SK-N-SH treated with all-trans-retinoic acid at 6 μM for 48 hours (cell line): ENCODE measurements around the gene TUT7.

ENCODE experiments used
- ATAC-seq: fragments of 200-7000 bp; cut with Tn5 transposase; 3 replicates; pipeline ENCODE4 v1.9.1; 2020; ENCODE audit warnings: mild to moderate bottlenecking, moderate library complexity
- ARNTL ChIP-seq: fragments of 450-650 bp; formaldehyde crosslinking; IDR thresholded peaks from 2 replicates; pipeline ENCODE4 v1.5.0; 2020; ENCODE audit warnings: low read depth, mild to moderate bottlenecking, moderate library complexity, borderline replicate concordance
- BACH2 ChIP-seq: fragments of 250-450 bp; sonication (Bioruptor Pico); IDR thresholded peaks from 2 replicates; pipeline ENCODE4 v1.9.0; 2021; ENCODE audit warnings: mild to moderate bottlenecking, borderline replicate concordance
- ESRRG ChIP-seq: fragments of 250-450 bp; sonication (Bioruptor Pico); IDR thresholded peaks from 2 replicates; pipeline ENCODE4 v1.6.1; 2021; ENCODE audit warnings: mild to moderate bottlenecking
- GLIS3 ChIP-seq: fragments of 250-450 bp; sonication (Bioruptor Pico); IDR thresholded peaks from 2 replicates; pipeline ENCODE4 v1.5.0; 2020; ENCODE audit warnings: mild to moderate bottlenecking, moderate library complexity
- OSR1 ChIP-seq: fragments of 250-450 bp; sonication (Bioruptor Pico); IDR thresholded peaks from 2 replicates; pipeline ENCODE4 v1.8.0; 2022; ENCODE audit warnings: moderate library complexity, mild to moderate bottlenecking, inconsistent platforms
- PATZ1 ChIP-seq: fragments of 250-450 bp; sonication (Bioruptor Pico); IDR thresholded peaks from 2 replicates; pipeline ENCODE4 v1.8.0; 2020; ENCODE audit warnings: mild to moderate bottlenecking, moderate library complexity, borderline replicate concordance
- RARB ChIP-seq: fragments of 250-450 bp; sonication (Bioruptor Pico); IDR thresholded peaks from 2 replicates; pipeline ENCODE4 v1.8.0; 2021; ENCODE audit warnings: mild to moderate bottlenecking, moderate library complexity
- SNAI2 ChIP-seq: fragments of 250-450 bp; sonication (Bioruptor Pico); IDR thresholded peaks from 2 replicates; pipeline ENCODE4 v1.5.0; 2020; ENCODE audit warnings: mild to moderate bottlenecking, moderate library complexity
- TCF4 ChIP-seq: fragments of 250-450 bp; sonication (Bioruptor Pico); IDR thresholded peaks from 2 replicates; pipeline ENCODE4 v1.8.0; 2021; ENCODE audit warnings: mild to moderate bottlenecking, moderate library complexity, borderline replicate concordance
- TSHZ2 ChIP-seq: fragments of 250-450 bp; sonication (Bioruptor Pico); IDR thresholded peaks from 2 replicates; pipeline ENCODE4 v1.5.0; 2020; ENCODE audit warnings: mild to moderate bottlenecking, moderate library complexity
- ZNF565 ChIP-seq: fragments of 450-650 bp; formaldehyde crosslinking; conservative IDR thresholded peaks from 2 replicates; pipeline ENCODE4 v1.5.0; 2020; ENCODE audit warnings: low read depth, mild to moderate bottlenecking, moderate library complexity
- ZNF70 ChIP-seq: fragments of 450-650 bp; formaldehyde crosslinking; IDR thresholded peaks from 2 replicates; pipeline ENCODE4 v1.5.0; 2020; ENCODE audit warnings: mild to moderate bottlenecking, moderate library complexity
- ZNF8 ChIP-seq: fragments of 450-650 bp; formaldehyde crosslinking; IDR thresholded peaks from 2 replicates; pipeline ENCODE4 v1.5.0; 2020; ENCODE audit warnings: mild to moderate bottlenecking, moderate library complexity
- TF ChIP-seq, protein P1 (sequence below): fragments of 250-450 bp; sonication (Bioruptor Pico); IDR thresholded peaks from 2 replicates; pipeline ENCODE4 v1.5.1; 2020; ENCODE audit warnings: low read depth, mild to moderate bottlenecking, moderate library complexity
- TF ChIP-seq, protein P2 (sequence below): fragments of 250-450 bp; sonication (Bioruptor Pico); IDR thresholded peaks from 2 replicates; pipeline ENCODE4 v1.5.1; 2021; ENCODE audit warnings: mild to moderate bottlenecking, moderate library complexity
- TF ChIP-seq, protein P3 (sequence below): fragments of 250-450 bp; sonication (Bioruptor Pico); IDR thresholded peaks from 2 replicates; pipeline ENCODE4 v1.8.0; 2021; ENCODE audit warnings: low read depth, mild to moderate bottlenecking, moderate library complexity, borderline replicate concordance

TUT7 gene

DNA sequence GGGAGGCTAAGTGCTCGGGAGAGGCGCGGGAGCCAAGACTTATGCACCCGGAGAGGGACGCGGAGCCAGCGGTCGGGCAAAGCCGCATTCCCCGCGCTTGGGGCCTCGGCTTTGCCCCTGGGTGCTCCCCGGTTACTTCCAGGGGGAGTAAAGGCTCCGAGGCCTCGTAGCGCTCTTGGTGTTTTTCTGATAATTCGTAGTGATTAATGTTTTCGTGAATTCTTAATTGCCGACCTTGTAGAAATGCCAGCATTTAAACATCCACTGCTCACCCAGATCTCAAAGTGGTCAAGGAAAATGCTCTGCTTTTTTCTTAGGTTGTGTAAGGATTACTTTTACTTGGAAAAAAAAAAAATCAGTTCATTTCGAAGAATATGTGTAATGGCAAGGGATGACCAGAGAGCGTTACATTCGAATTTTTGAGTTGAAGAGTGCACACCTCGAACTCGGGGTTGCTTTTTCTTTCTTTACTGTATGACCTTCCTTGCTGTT, 654 bp upstream of the TUT7 start (continued):
- TF ChIP-seq PATZ1 (no peak), ZNF8 (CRISPR knock-in tag) (no peak), TSHZ2 (no peak), ZNF70 (CRISPR knock-in tag) (no peak)

DNA sequence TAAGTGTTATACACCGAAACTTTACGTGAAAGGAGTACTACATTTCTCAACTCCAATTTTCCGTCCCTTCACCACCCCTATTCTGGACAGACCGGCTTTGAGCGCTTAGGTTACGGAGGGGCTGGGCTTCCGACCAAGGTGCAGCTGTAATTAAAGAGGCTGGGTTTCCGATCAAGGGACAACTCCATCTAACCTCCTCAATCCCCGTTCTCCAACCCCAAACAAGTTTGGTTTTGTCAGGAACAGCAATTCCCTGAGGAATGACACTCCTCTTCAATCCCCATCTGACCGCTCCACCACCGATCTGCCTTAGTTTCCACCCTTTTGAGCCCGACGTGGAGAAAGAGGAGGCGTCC, 577 bp downstream of the TUT7 start:
- TF ChIP-seq RARB (CRISPR knock-in tag) (no peak), ESRRG (no peak), BACH2 (CRISPR knock-in tag) (no peak), PATZ1 (no peak), ARNTL (no peak), ZNF70 (CRISPR knock-in tag) (no peak), GLIS3 (CRISPR knock-in tag) (no peak), SNAI2 (no peak), ZNF565 (CRISPR knock-in tag) (no peak)
- TF ChIP-seq, protein P1, sequence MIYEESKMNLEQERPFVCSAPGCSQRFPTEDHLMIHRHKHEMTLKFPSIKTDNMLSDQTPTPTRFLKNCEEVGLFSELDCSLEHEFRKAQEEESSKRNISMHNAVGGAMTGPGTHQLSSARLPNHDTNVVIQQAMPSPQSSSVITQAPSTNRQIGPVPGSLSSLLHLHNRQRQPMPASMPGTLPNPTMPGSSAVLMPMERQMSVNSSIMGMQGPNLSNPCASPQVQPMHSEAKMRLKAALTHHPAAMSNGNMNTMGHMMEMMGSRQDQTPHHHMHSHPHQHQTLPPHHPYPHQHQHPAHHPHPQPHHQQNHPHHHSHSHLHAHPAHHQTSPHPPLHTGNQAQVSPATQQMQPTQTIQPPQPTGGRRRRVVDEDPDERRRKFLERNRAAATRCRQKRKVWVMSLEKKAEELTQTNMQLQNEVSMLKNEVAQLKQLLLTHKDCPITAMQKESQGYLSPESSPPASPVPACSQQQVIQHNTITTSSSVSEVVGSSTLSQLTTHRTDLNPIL (CRISPR knock-in tag): no peak
- TF ChIP-seq, protein P2, sequence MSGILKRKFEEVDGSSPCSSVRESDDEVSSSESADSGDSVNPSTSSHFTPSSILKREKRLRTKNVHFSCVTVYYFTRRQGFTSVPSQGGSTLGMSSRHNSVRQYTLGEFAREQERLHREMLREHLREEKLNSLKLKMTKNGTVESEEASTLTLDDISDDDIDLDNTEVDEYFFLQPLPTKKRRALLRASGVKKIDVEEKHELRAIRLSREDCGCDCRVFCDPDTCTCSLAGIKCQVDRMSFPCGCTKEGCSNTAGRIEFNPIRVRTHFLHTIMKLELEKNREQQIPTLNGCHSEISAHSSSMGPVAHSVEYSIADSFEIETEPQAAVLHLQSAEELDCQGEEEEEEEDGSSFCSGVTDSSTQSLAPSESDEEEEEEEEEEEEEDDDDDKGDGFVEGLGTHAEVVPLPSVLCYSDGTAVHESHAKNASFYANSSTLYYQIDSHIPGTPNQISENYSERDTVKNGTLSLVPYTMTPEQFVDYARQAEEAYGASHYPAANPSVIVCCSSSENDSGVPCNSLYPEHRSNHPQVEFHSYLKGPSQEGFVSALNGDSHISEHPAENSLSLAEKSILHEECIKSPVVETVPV (CRISPR knock-in tag): no peak
- TF ChIP-seq, protein P3, sequence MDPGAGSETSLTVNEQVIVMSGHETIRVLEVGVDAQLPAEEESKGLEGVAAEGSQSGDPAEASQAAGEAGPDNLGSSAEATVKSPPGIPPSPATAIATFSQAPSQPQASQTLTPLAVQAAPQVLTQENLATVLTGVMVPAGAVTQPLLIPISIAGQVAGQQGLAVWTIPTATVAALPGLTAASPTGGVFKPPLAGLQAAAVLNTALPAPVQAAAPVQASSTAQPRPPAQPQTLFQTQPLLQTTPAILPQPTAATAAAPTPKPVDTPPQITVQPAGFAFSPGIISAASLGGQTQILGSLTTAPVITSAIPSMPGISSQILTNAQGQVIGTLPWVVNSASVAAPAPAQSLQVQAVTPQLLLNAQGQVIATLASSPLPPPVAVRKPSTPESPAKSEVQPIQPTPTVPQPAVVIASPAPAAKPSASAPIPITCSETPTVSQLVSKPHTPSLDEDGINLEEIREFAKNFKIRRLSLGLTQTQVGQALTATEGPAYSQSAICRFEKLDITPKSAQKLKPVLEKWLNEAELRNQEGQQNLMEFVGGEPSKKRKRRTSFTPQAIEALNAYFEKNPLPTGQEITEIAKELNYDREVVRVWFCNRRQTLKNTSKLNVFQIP (CRISPR knock-in tag): no peak
- ATAC-seq: peak; percentile 21

GRCh38 chr9:86352440-86353077, 1.7 kb downstream of the TUT7 start:
- no peak for ATAC-seq
- TF ChIP-seq, protein P3 (CRISPR knock-in tag): no peak
- TF ChIP-seq ARNTL (no peak), ZNF70 (CRISPR knock-in tag) (no peak), ESRRG (no peak), GLIS3 (CRISPR knock-in tag) (no peak), TSHZ2 (no peak), TCF4 (CRISPR knock-in tag) (no peak), OSR1 (CRISPR knock-in tag) (no peak), RARB (CRISPR knock-in tag) (no peak)
- TF ChIP-seq, protein P2 (CRISPR knock-in tag): no peak
- TF ChIP-seq, protein P1 (CRISPR knock-in tag): no peak
